Suprapubic skin (tissue), 4 donors: ENCODE results near the gene TFCP2L1.

ENCODE experiments used
- CTCF ChIP-seq, 2 donors: fragments of 200-600 bp in 1 of 2; fragments of 450-650 bp in 1 of 2; sonication (generic) in 1 of 2; IDR thresholded peaks; one replicate each; pipeline ENCODE4 v1.5.1; 2016 to 2019; ENCODE audit warnings: antibody characterized with exemption in 2 of 2, mild to moderate bottlenecking in 1 of 2, moderate library complexity in 1 of 2
- EP300 ChIP-seq: sonication (generic); formaldehyde crosslinking; IDR thresholded peaks from one replicate; pipeline ENCODE4 v1.6.1; 2017; ENCODE audit warnings: antibody characterized with exemption
- POLR2A ChIP-seq, 2 donors: fragments of 450-650 bp; IDR thresholded peaks; one replicate each; pipeline ENCODE4 v1.6.1; 2017; ENCODE audit warnings: antibody characterized with exemption in 2 of 2, mild to moderate bottlenecking in 2 of 2, moderate library complexity in 2 of 2
- POLR2AphosphoS5 ChIP-seq, 3 donors: sonication (generic); formaldehyde crosslinking; IDR thresholded peaks; one replicate each; pipeline ENCODE4 v1.6.1; 2017; ENCODE audit warnings: antibody characterized with exemption in 3 of 3

GRCh38 chr2:121207494-121207893, 77.5 kb downstream of the TFCP2L1 start:
- no peak for TF ChIP-seq CTCF (IDR thresholded peaks at IDR 0.05)
- TF ChIP-seq POLR2A (IDR thresholded peaks at IDR 0.05): no peak
- TF ChIP-seq EP300: no peak
- no peak for TF ChIP-seq POLR2AphosphoS5 (IDR thresholded peaks at IDR 0.05)
